HepG2 (cell line): ENCODE measurements around the gene RNPEPL1. TPM values are rescaled to one million over a fixed set of nuclear protein-coding genes. Genes with fewer than 3 reads are reported as not detected.

Source experiments
- ATAC-seq: fragments of 200-7000 bp; cut with Tn5 transposase; 3 replicates; pipeline ENCODE4 v1.9.1; 2020; ENCODE audit warnings: mild to moderate bottlenecking, moderate library complexity
- BruUV-seq: library from RNA; stranded (reverse); fragments of 400-500 nt; replicated peaks from 2 replicates; lab custom pipeline; 2021; lab: Mats Ljungman, UMichigan
- CTCF ChIA-PET: fragments of 300-600 bp; formaldehyde crosslinking; extraction: SDS; loops from one replicate; lab custom pipeline; 2021; ENCODE audit warnings: low total read pairs, inconsistent platforms, low intra/inter-chr PET ratio; lab: Yijun Ruan, JAX
- POLR2A ChIA-PET: fragments of 350-600 bp; sonication (Branson Sonifier 250); formaldehyde crosslinking; loops from one replicate; lab custom pipeline; 2020; ENCODE audit warnings: antibody characterized with exemption, inconsistent platforms; lab: Yijun Ruan, JAX
- DNase-seq: peaks from one replicate; pipeline ENCODE4 v3.0.0-alpha.2; 2015; ENCODE audit warnings: low spot score
- FAIRE-seq: peaks from 3 replicates; lab custom pipeline; 2011; peaks lifted over from hg19 to GRCh38; lab: Jason Lieb, UNC
- H2AFZ ChIP-seq: one replicate; pipeline ENCODE4 v1.6.1; 2011; ENCODE audit warnings: low read length, inconsistent platforms
- H3K27ac ChIP-seq: fragments of 300-600 bp; 3 replicates; pipeline ENCODE4 v1.8.0; 2011; ENCODE audit warnings: mixed run types, mild to moderate bottlenecking, mixed read lengths, low read length, inconsistent platforms; ENCODE audit not compliant: insufficient read depth; ENCODE audit errors: extremely low read length
- H3K27me3 ChIP-seq, 2 experiments: fragments of 200-600 bp in 1 of 2; 2 replicates in 1 of 2; 3 replicates in 1 of 2; pipeline versions ENCODE4 v1.6.0 to v1.8.0; 2011; ENCODE audit warnings: low read length in 2 of 2, mild to moderate bottlenecking in 2 of 2, moderate library complexity in 2 of 2, inconsistent platforms in 1 of 2; ENCODE audit not compliant: insufficient read depth in 2 of 2, control insufficient read depth in 1 of 2
- H3K36me3 ChIP-seq, 2 experiments: fragments of 200-600 bp in 1 of 2; replicated peaks in 1 of 2; 2 replicates in 1 of 2; 3 replicates in 1 of 2; pipeline versions ENCODE4 v1.5.1 to v1.8.0; 2011; ENCODE audit warnings: low read length in 2 of 2, inconsistent platforms in 1 of 2; ENCODE audit not compliant: insufficient read depth in 2 of 2, control insufficient read depth in 1 of 2
- H3K4me1 ChIP-seq: 2 replicates; pipeline ENCODE4 v1.5.1; 2012; ENCODE audit warnings: low read length, inconsistent platforms; ENCODE audit not compliant: insufficient read depth
- H3K4me2 ChIP-seq: 2 replicates; pipeline ENCODE4 v1.6.0; 2011; ENCODE audit warnings: low read depth, low read length, inconsistent platforms
- H3K4me3 ChIP-seq, 3 experiments: fragments of 200-600 bp in 1 of 3; sonication (generic), shearing (Covaris generic) in 1 of 3; replicated peaks in 1 of 3; 2 replicates each; pipeline ENCODE4 v1.5.1; 2011 to 2016; ENCODE audit warnings: low read length in 3 of 3, inconsistent platforms in 2 of 3, low read depth in 2 of 3, mild to moderate bottlenecking in 2 of 3, control low read depth in 1 of 3, mixed read lengths in 1 of 3; ENCODE audit not compliant: insufficient read depth in 1 of 3
- H3K79me2 ChIP-seq: one replicate; pipeline ENCODE4 v1.6.1; 2011; ENCODE audit warnings: low read length, inconsistent platforms; ENCODE audit not compliant: insufficient read depth
- H3K9ac ChIP-seq: 2 replicates; pipeline ENCODE4 v1.6.0; 2011; ENCODE audit warnings: mild to moderate bottlenecking, low read depth, low read length, inconsistent platforms; ENCODE audit not compliant: insufficient read depth
- H3K9me3 ChIP-seq: 2 replicates; pipeline ENCODE4 v1.5.1; 2012; ENCODE audit warnings: mild to moderate bottlenecking, low read length
- H4K20me1 ChIP-seq: 2 replicates; pipeline ENCODE4 v1.6.0; 2011; ENCODE audit warnings: inconsistent platforms, mild to moderate bottlenecking, low read length, moderate library complexity; ENCODE audit not compliant: insufficient read depth
- AGO2 ChIP-seq: fragments of 200-400 bp; formaldehyde crosslinking; optimal IDR thresholded peaks from 2 replicates; pipeline ENCODE3; 2017; ENCODE audit warnings: mild to moderate bottlenecking, low read depth, low read length, moderate library complexity
- IRF9 ChIP-seq: sonication (generic); formaldehyde crosslinking; IDR thresholded peaks from 2 replicates; pipeline ENCODE4 v1.8.0; 2022; ENCODE audit warnings: missing genetic modification reagents, mild to moderate bottlenecking, borderline replicate concordance
- KLF13 ChIP-seq: sonication (generic); formaldehyde crosslinking; IDR thresholded peaks from 2 replicates; pipeline ENCODE4 v1.4.0; 2020; ENCODE audit warnings: mild to moderate bottlenecking, missing genetic modification reagents
- SRF ChIP-seq: IDR thresholded peaks from 2 replicates; pipeline ENCODE4 v1.6.1; 2011; ENCODE audit warnings: mild to moderate bottlenecking, low read depth, low read length, moderate library complexity
- YEATS2 ChIP-seq: sonication (generic); formaldehyde crosslinking; IDR thresholded peaks from 2 replicates; pipeline ENCODE4 v1.4.0; 2020; ENCODE audit warnings: missing genetic modification reagents, borderline replicate concordance
- ZBTB39 ChIP-seq: sonication (generic); formaldehyde crosslinking; IDR thresholded peaks from 2 replicates; pipeline ENCODE4 v1.5.0; 2020; ENCODE audit warnings: missing genetic modification reagents
- ZNF773 ChIP-seq: sonication (generic); formaldehyde crosslinking; IDR thresholded peaks from 2 replicates; pipeline ENCODE4 v1.4.0; 2020; ENCODE audit warnings: missing genetic modification reagents, borderline replicate concordance
- WGBS: methylation state at CpG from one replicate; pipeline ENCODE4 v1.1.6; 2017; ENCODE audit warnings: low lambda C conversion rate; 5-methylcytosine and 5-hydroxymethylcytosine counted together
- in situ Hi-C: cut with HindIII; loops from 2 replicates; pipeline ENCODE4 v1.10.0; 2017; ENCODE audit warnings: low pct_unique_long_range_greater_than_20kb; ENCODE audit not compliant: extremely low pct_ligation_motif_present
- intact Hi-C: fragments of 100-400 bp; cut with micrococcal nuclease; formaldehyde crosslinking; loops from one replicate; pipeline ENCODE4 v1.10.0; 2022; ENCODE audit not compliant: unreplicated experiment
- polyA plus RNA-seq, 8 experiments: library from polyadenylated mRNA; depleted of rRNA in 3 of 8; stranded (reverse) in 7 of 8; unstranded in 1 of 8; fragments of >200 nt; fragmentation: Illumina TruSeq in 4 of 8; extraction: Trizol in 4 of 8; gene quantifications; 2 replicates each; pipeline versions ENCODE4 v1.2.1 to v1.2.3, GENCODE V29; 2011 to 2016; ENCODE audit warnings: low read depth in 4 of 8, missing spikeins in 1 of 8, mixed read lengths in 1 of 8; ENCODE audit not compliant: insufficient read depth in 1 of 8
- total RNA-seq, 5 experiments: library from RNA; depleted of rRNA; stranded (reverse); fragments of >200 nt; fragmentation: Illumina TruSeq; extraction: Trizol; gene quantifications; 2 replicates each; pipeline ENCODE4 v1.2.3, GENCODE V29; 2016; ENCODE audit warnings: low read depth in 1 of 5

Gene RNPEPL1
- total and polyA plus RNA-seq, 2 of the 13 experiments (the other 11 are each of a cell fraction or from before 2014, with no cell fraction given) = 13.0 to 18.0 TPM

- no peak overlapping the region for H3K9ac ChIP-seq
- WGBS = 94% methylated on average over 28 of the region's 32 CpGs
- POLR2A ChIA-PET = interaction anchor here (9.7 kb wide), 1 partner anchor 15 kb away, joined by 147 read pairs; the partner anchor contains the start of gene CAPN10
Observed at GRCh38 chr2:240602266-240603050, 34.2 kb downstream of the RNPEPL1 start.

More at GRCh38 chr2:240602266-240603050, 34.2 kb downstream of the RNPEPL1 start:
- H3K79me2 ChIP-seq = peaks cover 22% of the 10 kb centered on the region
- TF ChIP-seq SRF = no peak
- TF ChIP-seq IRF9 (CRISPR knock-in tag) = no peak
- TF ChIP-seq KLF13 = no peak
- TF ChIP-seq AGO2 = peak; percentile 20
- TF ChIP-seq YEATS2 = no peak
- no peak for TF ChIP-seq ZNF773 (CRISPR knock-in tag)
- no peak for TF ChIP-seq ZBTB39 (CRISPR knock-in tag)
- ATAC-seq (no peak), DNase-seq (no peak), FAIRE-seq (no peak)
- intact Hi-C loops = loop anchor here (10.0 kb wide), 1 partner anchor 232 kb away; no protein-coding TSS in a partner anchor
- CTCF ChIA-PET = no interaction called here
- H3K4me1 ChIP-seq = peaks cover 59% of the 10 kb centered on the region
- H3K4me3 ChIP-seq = no peak overlapping the region
- 0 out of 2 replicates have a peak, but pooled peaks cover 4% of the 10 kb centered on the region for H4K20me1 ChIP-seq
- no peaks in the 10 kb centered on the region for H3K27me3 ChIP-seq
- BruUV-seq = no TSS peak
- in situ Hi-C loops = no loop called here
- no peaks in the 10 kb centered on the region for H3K9me3 ChIP-seq
- no peak overlapping the region for H3K27ac ChIP-seq
- H2AFZ ChIP-seq = no peak overlapping the region
- no peak overlapping the region for H3K4me2 ChIP-seq
- peaks cover 4 to 8% of the 10 kb centered on the region in 2 experiments; a peak in 2 of 5 replicates for H3K36me3 ChIP-seq
